WTC11 (cell line): ENCODE results near the gene TMED1. TPM values are rescaled to one million over a fixed set of nuclear protein-coding genes. Genes with fewer than 3 reads are reported as not detected.
A peak's percentile ranks its signal among the peaks of the same experiment; 100 is the strongest.

Experiments
- ATAC-seq: fragments of 200-7000 bp; cut with Tn5 transposase; 2 replicates; pipeline ENCODE4 v1.10.0; 2021; ENCODE audit warnings: mild to moderate bottlenecking, moderate library complexity
- CTCF ChIA-PET: fragments of 300-600 bp; sonication (Branson Sonifier 250); formaldehyde crosslinking; loops from one replicate; lab custom pipeline; 2021; ENCODE audit warnings: antibody characterized with exemption; lab: Charles Lee
- POLR2A ChIA-PET: fragments of 350-600 bp; sonication (Branson Sonifier 250); formaldehyde crosslinking; loops from one replicate; lab custom pipeline; 2021; ENCODE audit warnings: antibody characterized with exemption; lab: Charles Lee
- DNase-seq: peaks from one replicate; pipeline ENCODE4 v3.0.0; 2021; ENCODE audit warnings: low spot score
- H3K27ac Mint-ChIP-seq: 2 replicates; pipeline ENCODE4 v1.8.0; 2021; ENCODE audit warnings: mixed read lengths
- H3K27me3 Mint-ChIP-seq: 2 replicates; pipeline ENCODE4 v1.8.0; 2021; ENCODE audit warnings: low read depth, mild to moderate bottlenecking, moderate library complexity, mixed read lengths
- H3K36me3 Mint-ChIP-seq: 2 replicates; pipeline ENCODE4 v1.8.0; 2021; ENCODE audit warnings: mixed read lengths
- H3K4me1 Mint-ChIP-seq: 2 replicates; pipeline ENCODE4 v1.8.0; 2022; ENCODE audit warnings: mixed read lengths
- H3K4me3 Mint-ChIP-seq: 2 replicates; pipeline ENCODE4 v1.8.0; 2021; ENCODE audit warnings: mild to moderate bottlenecking, moderate library complexity, mixed read lengths
- H3K9me3 Mint-ChIP-seq: 2 replicates; pipeline ENCODE4 v1.8.0; 2021; ENCODE audit warnings: mixed read lengths
- ATF6 ChIP-seq: sonication (generic); formaldehyde crosslinking; IDR thresholded peaks from 2 replicates; pipeline ENCODE4 v1.8.1; 2023; ENCODE audit warnings: mild to moderate bottlenecking, missing genetic modification reagents
- CBFB ChIP-seq: sonication (generic); formaldehyde crosslinking; IDR thresholded peaks from 2 replicates; pipeline ENCODE4 v1.8.1; 2022; ENCODE audit warnings: mild to moderate bottlenecking, low read depth, missing genetic modification reagents
- CTCF ChIP-seq: fragments of 200-600 bp; IDR thresholded peaks from 2 replicates; pipeline ENCODE4 v1.8.0; 2022; ENCODE audit warnings: antibody characterized with exemption
- ELF4 ChIP-seq: sonication (generic); formaldehyde crosslinking; IDR thresholded peaks from 2 replicates; pipeline ENCODE4 v1.8.1; 2022; ENCODE audit warnings: low read depth, mild to moderate bottlenecking, moderate library complexity, missing genetic modification reagents
- FOXK1 ChIP-seq: sonication (generic); formaldehyde crosslinking; IDR thresholded peaks from 2 replicates; pipeline ENCODE4 v1.8.0; 2022; ENCODE audit warnings: mild to moderate bottlenecking, moderate library complexity, missing genetic modification reagents
- GABPB1 ChIP-seq: sonication (generic); formaldehyde crosslinking; IDR thresholded peaks from 2 replicates; pipeline ENCODE4 v1.8.1; 2023; ENCODE audit warnings: mild to moderate bottlenecking, missing genetic modification reagents
- GTF2I ChIP-seq: fragments of 250-450 bp; sonication (Bioruptor Pico); conservative IDR thresholded peaks from 2 replicates; pipeline ENCODE4 v1.4.0; 2021; ENCODE audit warnings: mild to moderate bottlenecking
- HMGA2 ChIP-seq: fragments of 250-450 bp; sonication (Bioruptor Pico); IDR thresholded peaks from 2 replicates; pipeline ENCODE4 v1.4.0; 2021; ENCODE audit warnings: mild to moderate bottlenecking, moderate library complexity
- JUN ChIP-seq: sonication (generic); formaldehyde crosslinking; IDR thresholded peaks from 2 replicates; pipeline ENCODE4 v1.8.0; 2023; ENCODE audit warnings: mild to moderate bottlenecking, missing genetic modification reagents
- MXD4 ChIP-seq: fragments of 250-450 bp; sonication (Bioruptor Pico); IDR thresholded peaks from 2 replicates; pipeline ENCODE4 v1.8.0; 2021; ENCODE audit warnings: mild to moderate bottlenecking, moderate library complexity, borderline replicate concordance
- NFYB ChIP-seq: sonication (generic); formaldehyde crosslinking; conservative IDR thresholded peaks from 2 replicates; pipeline ENCODE4 v1.8.0; 2022; ENCODE audit warnings: low read depth, missing genetic modification reagents
- OVOL2 ChIP-seq: fragments of 250-450 bp; sonication (Bioruptor Pico); IDR thresholded peaks from 2 replicates; pipeline ENCODE4 v1.9.0; 2021; ENCODE audit warnings: mild to moderate bottlenecking, borderline replicate concordance
- PREB ChIP-seq: sonication (generic); formaldehyde crosslinking; IDR thresholded peaks from 2 replicates; pipeline ENCODE4 v1.8.1; 2022; ENCODE audit warnings: mild to moderate bottlenecking, missing genetic modification reagents, moderate library complexity, borderline replicate concordance
- RORB ChIP-seq: fragments of 250-450 bp; sonication (Bioruptor Pico); IDR thresholded peaks from 2 replicates; pipeline ENCODE4 v1.9.0; 2021; ENCODE audit warnings: mild to moderate bottlenecking
- SP1 ChIP-seq: sonication (generic); formaldehyde crosslinking; conservative IDR thresholded peaks from 2 replicates; pipeline ENCODE4 v1.8.1; 2022; ENCODE audit warnings: missing genetic modification reagents
- TCF7 ChIP-seq: sonication (generic); formaldehyde crosslinking; IDR thresholded peaks from 2 replicates; pipeline ENCODE4 v1.8.0; 2022; ENCODE audit warnings: mild to moderate bottlenecking, low read depth, missing genetic modification reagents, moderate library complexity
- ZNF138 ChIP-seq: sonication (generic); formaldehyde crosslinking; conservative IDR thresholded peaks from 2 replicates; pipeline ENCODE4 v1.8.1; 2022; ENCODE audit warnings: mild to moderate bottlenecking, moderate library complexity, missing genetic modification reagents
- ZNF416 ChIP-seq: fragments of 250-450 bp; sonication (Bioruptor Pico); IDR thresholded peaks from 2 replicates; pipeline ENCODE4 v1.9.0; 2021; ENCODE audit warnings: mild to moderate bottlenecking, inconsistent platforms
- total RNA-seq: library from RNA; stranded (reverse); gene quantifications from 3 replicates; pipeline ENCODE4 v1.2.3, GENCODE V29; 2021
- TF ChIP-seq, protein P1 (sequence below): sonication (generic); formaldehyde crosslinking; IDR thresholded peaks from 2 replicates; pipeline ENCODE4 v1.8.0; 2022; ENCODE audit warnings: mild to moderate bottlenecking, missing genetic modification reagents
- TF ChIP-seq, protein P2 (sequence below): sonication (generic); formaldehyde crosslinking; IDR thresholded peaks from 2 replicates; pipeline ENCODE4 v1.8.1; 2022; ENCODE audit warnings: mild to moderate bottlenecking, moderate library complexity, missing genetic modification reagents
- TF ChIP-seq, protein P3 (sequence below): fragments of 250-450 bp; sonication (Bioruptor Pico); IDR thresholded peaks from 2 replicates; pipeline ENCODE4 v2.1.2; 2022; ENCODE audit warnings: mild to moderate bottlenecking, moderate library complexity
- TF ChIP-seq, protein P4 (sequence below): sonication (generic); formaldehyde crosslinking; IDR thresholded peaks from 2 replicates; pipeline ENCODE4 v1.8.1; 2022; ENCODE audit warnings: low read depth, missing genetic modification reagents, borderline replicate concordance
- TF ChIP-seq, protein P5 (sequence below): sonication (generic); formaldehyde crosslinking; conservative IDR thresholded peaks from 2 replicates; pipeline ENCODE4 v1.8.1; 2023; ENCODE audit warnings: mild to moderate bottlenecking, low read depth, missing genetic modification reagents, moderate library complexity

The TMED1 gene
- total RNA-seq, 1 experiment from 2014 or later = 28.5 TPM

DNA sequence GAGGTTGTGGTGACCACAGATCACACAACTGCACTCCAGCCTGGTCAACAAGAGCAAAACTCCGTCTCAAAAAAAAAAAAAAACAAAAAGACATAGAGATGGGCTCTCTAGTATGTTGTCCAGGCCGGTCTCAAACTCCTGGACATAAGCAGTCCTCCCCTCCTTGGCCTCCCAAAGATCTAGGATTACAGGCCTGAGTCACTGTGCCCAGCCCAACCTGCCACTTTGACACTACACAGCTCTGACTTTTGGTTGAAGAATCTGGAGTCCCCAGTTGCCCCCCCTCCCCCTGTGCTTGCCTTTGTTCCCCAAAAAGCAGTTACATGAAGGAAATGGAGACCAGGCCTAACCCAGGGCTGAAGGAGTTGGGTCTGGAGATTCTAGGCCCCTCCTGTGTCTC is 48.3 kb upstream of the TMED1 start:
- no peaks in the 10 kb centered on the region for H3K36me3 Mint-ChIP-seq
- CTCF ChIA-PET = interaction anchor here (1.0 to 3.1 kb wide), 3 partner anchors 13 to 26 kb away, joined by 3 to 17 read pairs (median 9); no protein-coding TSS in a partner anchor
- H3K27ac Mint-ChIP-seq = no peak overlapping the region
- no peaks in the 10 kb centered on the region for H3K9me3 Mint-ChIP-seq
- DNase-seq = no peak
- no peak for TF ChIP-seq CBFB (CRISPR knock-in tag)
- TF ChIP-seq PREB = no peak
- TF ChIP-seq SP1 (CRISPR knock-in tag) = no peak
- no peak for TF ChIP-seq ZNF416 (CRISPR knock-in tag)
- no peak for TF ChIP-seq ATF6 (CRISPR knock-in tag)
- no peak for TF ChIP-seq NFYB (CRISPR knock-in tag)
- no peak for TF ChIP-seq RORB (CRISPR knock-in tag)
- TF ChIP-seq CTCF = no peak
- TF ChIP-seq ELF4 = no peak
- TF ChIP-seq, protein P1, sequence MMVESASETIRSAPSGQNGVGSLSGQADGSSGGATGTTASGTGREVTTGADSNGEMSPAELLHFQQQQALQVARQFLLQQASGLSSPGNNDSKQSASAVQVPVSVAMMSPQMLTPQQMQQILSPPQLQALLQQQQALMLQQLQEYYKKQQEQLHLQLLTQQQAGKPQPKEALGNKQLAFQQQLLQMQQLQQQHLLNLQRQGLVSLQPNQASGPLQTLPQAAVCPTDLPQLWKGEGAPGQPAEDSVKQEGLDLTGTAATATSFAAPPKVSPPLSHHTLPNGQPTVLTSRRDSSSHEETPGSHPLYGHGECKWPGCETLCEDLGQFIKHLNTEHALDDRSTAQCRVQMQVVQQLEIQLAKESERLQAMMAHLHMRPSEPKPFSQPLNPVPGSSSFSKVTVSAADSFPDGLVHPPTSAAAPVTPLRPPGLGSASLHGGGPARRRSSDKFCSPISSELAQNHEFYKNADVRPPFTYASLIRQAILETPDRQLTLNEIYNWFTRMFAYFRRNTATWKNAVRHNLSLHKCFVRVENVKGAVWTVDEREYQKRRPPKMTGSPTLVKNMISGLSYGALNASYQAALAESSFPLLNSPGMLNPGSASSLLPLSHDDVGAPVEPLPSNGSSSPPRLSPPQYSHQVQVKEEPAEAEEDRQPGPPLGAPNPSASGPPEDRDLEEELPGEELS = no peak
- TF ChIP-seq, protein P2, sequence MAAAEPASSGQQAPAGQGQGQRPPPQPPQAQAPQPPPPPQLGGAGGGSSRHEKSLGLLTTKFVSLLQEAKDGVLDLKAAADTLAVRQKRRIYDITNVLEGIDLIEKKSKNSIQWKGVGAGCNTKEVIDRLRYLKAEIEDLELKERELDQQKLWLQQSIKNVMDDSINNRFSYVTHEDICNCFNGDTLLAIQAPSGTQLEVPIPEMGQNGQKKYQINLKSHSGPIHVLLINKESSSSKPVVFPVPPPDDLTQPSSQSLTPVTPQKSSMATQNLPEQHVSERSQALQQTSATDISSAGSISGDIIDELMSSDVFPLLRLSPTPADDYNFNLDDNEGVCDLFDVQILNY (CRISPR knock-in tag) = no peak
- TF ChIP-seq JUN = no peak
- TF ChIP-seq GABPB1 (CRISPR knock-in tag) = no peak
- no peak for TF ChIP-seq GTF2I (CRISPR knock-in tag)
- no peak for TF ChIP-seq ZNF138 (CRISPR knock-in tag)
- TF ChIP-seq, all 79 proteins: peak for 0
- no peak for ATAC-seq
- Mint-ChIP-seq H3K4me1 (peaks cover 73% of the 10 kb centered on the region), H3K27me3 (no peaks in the 10 kb centered on the region), H3K4me3 (no peak overlapping the region)
- POLR2A ChIA-PET = no interaction called here

DNA sequence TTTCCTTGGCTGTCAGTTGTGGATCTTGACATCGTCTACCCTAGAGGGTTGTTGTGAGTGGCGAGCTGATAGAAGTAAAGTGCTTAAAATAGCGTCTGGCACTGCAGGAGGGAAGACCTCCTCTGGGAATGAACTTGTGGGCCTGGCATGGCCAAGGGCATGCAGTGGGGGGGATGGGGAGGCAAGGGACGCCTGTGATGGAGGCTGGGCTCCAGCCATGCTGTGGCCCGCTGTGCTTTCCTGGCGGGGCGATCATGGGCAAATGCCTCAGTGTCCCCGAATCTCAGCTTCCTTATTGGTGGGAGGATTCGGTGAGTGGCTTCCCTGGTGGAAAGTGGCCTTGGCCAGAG is 46.1 kb upstream of the TMED1 start:
- Mint-ChIP-seq H3K9me3 (no peaks in the 10 kb centered on the region), H3K4me3 (peak overlapping the region; percentile 22; the same call in 1 of the 2 replicates), H3K27me3 (no peaks in the 10 kb centered on the region), H3K36me3 (no peaks in the 10 kb centered on the region), H3K4me1 (peaks cover 65% of the 10 kb centered on the region), H3K27ac (peak overlapping the region; percentile 98)
- ATAC-seq = no peak
- POLR2A ChIA-PET = interaction anchor here (1.4 kb wide), 1 partner anchor 11 kb away, joined by 8 read pairs; no protein-coding TSS in a partner anchor
- DNase-seq = no peak
- CTCF ChIA-PET = interaction anchor here (0.5 to 5.2 kb wide), 11 partner anchors 10 to 505 kb away, joined by 3 to 61 read pairs (median 9); partner anchors contain the start of genes CARM1 and DNM2
- TF ChIP-seq TCF7 (no peak), HMGA2 (CRISPR knock-in tag) (no peak), MXD4 (CRISPR knock-in tag) (no peak), FOXK1 (no peak), OVOL2 (CRISPR knock-in tag) (no peak)
- TF ChIP-seq, protein P3, sequence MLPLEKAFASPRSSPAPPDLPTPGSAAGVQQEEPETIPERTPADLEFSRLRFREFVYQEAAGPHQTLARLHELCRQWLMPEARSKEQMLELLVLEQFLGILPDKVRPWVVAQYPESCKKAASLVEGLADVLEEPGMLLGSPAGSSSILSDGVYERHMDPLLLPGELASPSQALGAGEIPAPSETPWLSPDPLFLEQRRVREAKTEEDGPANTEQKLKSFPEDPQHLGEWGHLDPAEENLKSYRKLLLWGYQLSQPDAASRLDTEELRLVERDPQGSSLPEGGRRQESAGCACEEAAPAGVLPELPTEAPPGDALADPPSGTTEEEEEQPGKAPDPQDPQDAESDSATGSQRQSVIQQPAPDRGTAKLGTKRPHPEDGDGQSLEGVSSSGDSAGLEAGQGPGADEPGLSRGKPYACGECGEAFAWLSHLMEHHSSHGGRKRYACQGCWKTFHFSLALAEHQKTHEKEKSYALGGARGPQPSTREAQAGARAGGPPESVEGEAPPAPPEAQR (CRISPR knock-in tag) = no peak
- TF ChIP-seq, protein P4, sequence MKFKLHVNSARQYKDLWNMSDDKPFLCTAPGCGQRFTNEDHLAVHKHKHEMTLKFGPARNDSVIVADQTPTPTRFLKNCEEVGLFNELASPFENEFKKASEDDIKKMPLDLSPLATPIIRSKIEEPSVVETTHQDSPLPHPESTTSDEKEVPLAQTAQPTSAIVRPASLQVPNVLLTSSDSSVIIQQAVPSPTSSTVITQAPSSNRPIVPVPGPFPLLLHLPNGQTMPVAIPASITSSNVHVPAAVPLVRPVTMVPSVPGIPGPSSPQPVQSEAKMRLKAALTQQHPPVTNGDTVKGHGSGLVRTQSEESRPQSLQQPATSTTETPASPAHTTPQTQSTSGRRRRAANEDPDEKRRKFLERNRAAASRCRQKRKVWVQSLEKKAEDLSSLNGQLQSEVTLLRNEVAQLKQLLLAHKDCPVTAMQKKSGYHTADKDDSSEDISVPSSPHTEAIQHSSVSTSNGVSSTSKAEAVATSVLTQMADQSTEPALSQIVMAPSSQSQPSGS (CRISPR knock-in tag) = no peak
- TF ChIP-seq, protein P5, sequence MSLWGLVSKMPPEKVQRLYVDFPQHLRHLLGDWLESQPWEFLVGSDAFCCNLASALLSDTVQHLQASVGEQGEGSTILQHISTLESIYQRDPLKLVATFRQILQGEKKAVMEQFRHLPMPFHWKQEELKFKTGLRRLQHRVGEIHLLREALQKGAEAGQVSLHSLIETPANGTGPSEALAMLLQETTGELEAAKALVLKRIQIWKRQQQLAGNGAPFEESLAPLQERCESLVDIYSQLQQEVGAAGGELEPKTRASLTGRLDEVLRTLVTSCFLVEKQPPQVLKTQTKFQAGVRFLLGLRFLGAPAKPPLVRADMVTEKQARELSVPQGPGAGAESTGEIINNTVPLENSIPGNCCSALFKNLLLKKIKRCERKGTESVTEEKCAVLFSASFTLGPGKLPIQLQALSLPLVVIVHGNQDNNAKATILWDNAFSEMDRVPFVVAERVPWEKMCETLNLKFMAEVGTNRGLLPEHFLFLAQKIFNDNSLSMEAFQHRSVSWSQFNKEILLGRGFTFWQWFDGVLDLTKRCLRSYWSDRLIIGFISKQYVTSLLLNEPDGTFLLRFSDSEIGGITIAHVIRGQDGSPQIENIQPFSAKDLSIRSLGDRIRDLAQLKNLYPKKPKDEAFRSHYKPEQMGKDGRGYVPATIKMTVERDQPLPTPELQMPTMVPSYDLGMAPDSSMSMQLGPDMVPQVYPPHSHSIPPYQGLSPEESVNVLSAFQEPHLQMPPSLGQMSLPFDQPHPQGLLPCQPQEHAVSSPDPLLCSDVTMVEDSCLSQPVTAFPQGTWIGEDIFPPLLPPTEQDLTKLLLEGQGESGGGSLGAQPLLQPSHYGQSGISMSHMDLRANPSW (CRISPR knock-in tag) = no peak
